Stomach (tissue), 9 donors: ENCODE data around the gene ZNF775. TPM values are rescaled to one million over a fixed set of nuclear protein-coding genes. Genes with fewer than 3 reads are reported as not detected.

ENCODE experiments used
- DNase-seq, 2 donors: peaks; one replicate each; pipeline versions ENCODE4 v3.0.0 to v3.0.0-alpha.2; 2013 to 2019
- H3K27ac ChIP-seq, 5 donors: fragments of 200-600 bp in 4 of 5; sonication (generic) in 4 of 5; one replicate each; pipeline ENCODE4 v1.5.1; 2013 to 2019; ENCODE audit warnings: mild to moderate bottlenecking in 1 of 5, moderate library complexity in 1 of 5
- H3K27me3 ChIP-seq, 3 donors: fragments of 200-600 bp; sonication (generic); one replicate each; pipeline ENCODE4 v1.5.1; 2017 to 2019; ENCODE audit warnings: mixed run types in 1 of 3
- H3K36me3 ChIP-seq, 4 donors: fragments of 200-600 bp; sonication (generic); 1 replicate in 3 of 4; 2 replicates in 1 of 4; pipeline ENCODE4 v1.5.1; 2016 to 2019
- H3K4me1 ChIP-seq, 4 donors: fragments of 200-600 bp; sonication (generic); one replicate each; pipeline ENCODE4 v1.5.1; 2016 to 2019
- H3K4me3 ChIP-seq, 4 donors: fragments of 200-600 bp; sonication (generic) in 3 of 4; one replicate each; pipeline ENCODE4 v1.5.1; 2016 to 2019; ENCODE audit warnings: mild to moderate bottlenecking in 1 of 4
- H3K9me3 ChIP-seq, 4 donors: fragments of 200-600 bp; sonication (generic); one replicate each; pipeline ENCODE4 v1.5.1; 2016 to 2019
- CTCF ChIP-seq, 7 experiments: fragments of 450-650 bp in 4 of 7; fragments of 200-600 bp in 3 of 7; sonication (generic) in 3 of 7; IDR thresholded peaks; one replicate each; pipeline ENCODE4 v1.5.1; 2016 to 2019; ENCODE audit warnings: antibody characterized with exemption in 7 of 7, control low read depth in 2 of 7, mild to moderate bottlenecking in 1 of 7
- EP300 ChIP-seq: sonication (generic); formaldehyde crosslinking; IDR thresholded peaks from one replicate; pipeline ENCODE4 v1.6.1; 2017; ENCODE audit warnings: antibody characterized with exemption
- POLR2A ChIP-seq, 4 donors: fragments of 450-650 bp; IDR thresholded peaks; one replicate each; pipeline ENCODE4 v1.6.1; 2016; ENCODE audit warnings: antibody characterized with exemption in 4 of 4, control low read depth in 2 of 4, mild to moderate bottlenecking in 1 of 4, moderate library complexity in 1 of 4
- POLR2AphosphoS5 ChIP-seq, 3 donors: sonication (generic); formaldehyde crosslinking; IDR thresholded peaks; one replicate each; pipeline ENCODE4 v1.6.1; 2016; ENCODE audit warnings: antibody characterized with exemption in 3 of 3
- WGBS, 5 donors: extraction: QIAGEN DNeasy Blood & Tissue Kit in 3 of 5; methylation state at CpG; one replicate each; pipeline versions ENCODE4 v1.1.5 to v1.1.7; 2013 to 2018; 5-methylcytosine and 5-hydroxymethylcytosine counted together
- intact Hi-C: fragments of 100-400 bp; cut with DNase I; formaldehyde crosslinking; loops from one replicate; pipeline ENCODE4 v1.15.1; 2023; ENCODE audit warnings: low total_unique reads
- polyA plus RNA-seq, 3 donors: library from polyadenylated mRNA; stranded (reverse); fragments of 200-250 nt; gene quantifications; one replicate each; pipeline ENCODE4 v1.2.3, GENCODE V29; 2013
- total RNA-seq, 5 donors: library from RNA; depleted of rRNA; stranded (reverse); fragments of >200 nt; gene quantifications; one replicate each; pipeline versions ENCODE4 v1.1.0 to v1.2.3, GENCODE V29; 2014 to 2016
- donor health status: healthy with polysubstance abuse.
- donor health status: Bipolar disorder and iron deficiency.
- donor health status: healthy.

The ZNF775 gene
- total and polyA plus RNA-seq, 8 donors: 1.8 to 17.0 (median 2.5) TPM; not detected in 2

DNA sequence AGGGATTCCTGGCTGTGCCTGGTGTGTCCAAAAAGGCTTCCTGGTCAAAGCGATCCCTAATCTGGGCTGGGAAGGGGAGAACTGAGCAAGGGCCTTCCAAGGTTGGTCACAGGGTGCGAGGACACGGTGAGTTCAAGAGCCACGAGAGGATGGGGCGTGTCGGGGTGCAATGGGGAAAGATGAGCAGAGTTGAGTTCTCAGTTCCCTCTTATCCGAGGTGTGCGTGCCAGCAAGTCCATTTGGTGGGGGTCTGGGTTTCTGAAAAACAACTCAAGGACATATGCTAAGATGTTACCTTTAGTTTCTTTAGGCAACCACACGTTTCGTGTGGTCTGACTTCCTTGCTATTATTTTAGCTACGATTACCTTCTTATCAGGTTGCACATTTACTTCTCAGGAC lies 1.3 kb downstream of the ZNF775 start:
- Histone ChIP-seq H3K4me3 (peak overlapping the region in 1 of 4 donors; percentile 97), H3K4me1 (peaks cover 13 to 88% (median 65%) of the 10 kb centered on the region in 4 donors), H3K36me3 (peaks cover 0 to 4% (median under 1%) of the 10 kb centered on the region in 4 donors), H3K9me3 (no peaks in the 10 kb centered on the region), H3K27ac (peak overlapping the region in 2 of 5 donors; percentile 91 to 92), H3K27me3 (no peaks in the 10 kb centered on the region)
- TF ChIP-seq EP300: no peak
- TF ChIP-seq POLR2A (IDR thresholded peaks at IDR 0.05): no peak
- TF ChIP-seq CTCF (IDR thresholded peaks at IDR 0.05): no peak
- TF ChIP-seq POLR2AphosphoS5 (IDR thresholded peaks at IDR 0.05): no peak
- no peak for DNase-seq
- intact Hi-C loops: no loop called here
- WGBS, 5 donors: 49 to 66% (median 56%) methylated on average over 11 of the region's 11 CpGs

GRCh38 chr7:150381096-150381495 lies 2.0 kb downstream of the ZNF775 start:
- Histone ChIP-seq H3K4me1 (peaks cover 13 to 83% (median 62%) of the 10 kb centered on the region in 4 donors), H3K9me3 (no peaks in the 10 kb centered on the region), H3K4me3 (no peak overlapping the region), H3K27ac (no peak overlapping the region), H3K27me3 (no peaks in the 10 kb centered on the region), H3K36me3 (peaks cover 0 to 6% (median 0%) of the 10 kb centered on the region in 4 donors)
- no peak for TF ChIP-seq POLR2AphosphoS5 (IDR thresholded peaks at IDR 0.05)
- intact Hi-C loops: no loop called here
- DNase-seq: no peak
- 61 to 86% (median 66%) methylated on average over 9 of the region's 9 CpGs for WGBS, 5 donors

DNA sequence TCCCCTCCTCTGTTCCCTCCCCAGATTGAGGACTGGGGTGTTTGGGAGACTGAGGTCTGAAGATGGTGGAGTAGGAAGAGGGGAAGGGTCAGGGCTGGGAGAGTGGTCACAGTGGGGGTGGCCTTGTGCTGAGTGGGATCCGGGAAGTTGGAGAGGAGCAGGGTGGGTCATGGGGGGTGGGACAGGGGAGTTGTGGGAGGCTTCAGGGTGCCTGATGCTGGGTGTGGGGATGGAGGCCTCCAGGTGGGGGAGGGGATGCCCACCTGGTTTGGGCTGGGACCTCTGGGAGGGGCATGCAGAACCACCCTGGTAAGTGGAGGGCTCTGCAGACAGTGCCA lies 2.6 kb downstream of the ZNF775 start:
- H3K27me3 ChIP-seq: no peaks in the 10 kb centered on the region
- H3K4me3 ChIP-seq: no peak overlapping the region
- no peaks in the 10 kb centered on the region for H3K9me3 ChIP-seq
- 82 to 100% (median 100%) methylated on average over 1 of the region's 1 CpG for WGBS, 5 donors
- no peak for DNase-seq
- peaks cover 0 to 6% (median 0%) of the 10 kb centered on the region in 4 donors for H3K36me3 ChIP-seq
- no peak for TF ChIP-seq CTCF (IDR thresholded peaks at IDR 0.05)
- no peak for TF ChIP-seq POLR2A (IDR thresholded peaks at IDR 0.05)
- TF ChIP-seq EP300: no peak
- no peak for TF ChIP-seq POLR2AphosphoS5 (IDR thresholded peaks at IDR 0.05)
- intact Hi-C loops: no loop called here
- H3K4me1 ChIP-seq: peaks cover 13 to 77% (median 60%) of the 10 kb centered on the region in 4 donors
- H3K27ac ChIP-seq: peak overlapping the region in 1 of 5 donors; percentile 24

- H3K27ac ChIP-seq: peak overlapping the region in 1 of 5 donors; percentile 24
- DNase-seq: no peak
- intact Hi-C loops: no loop called here
Measured at GRCh38 chr7:150382123-150382843, 3.2 kb downstream of the ZNF775 start.

More at GRCh38 chr7:150382123-150382843, 3.2 kb downstream of the ZNF775 start:
- no peaks in the 10 kb centered on the region for H3K27me3 ChIP-seq
- 68 to 90% (median 83%) methylated on average over 13 to 20 of the region's 20 CpGs for WGBS, 5 donors
- TF ChIP-seq CTCF (IDR thresholded peaks at IDR 0.05): no peak
- no peak for TF ChIP-seq EP300
- TF ChIP-seq POLR2A (IDR thresholded peaks at IDR 0.05): no peak
- no peak for TF ChIP-seq POLR2AphosphoS5 (IDR thresholded peaks at IDR 0.05)
- H3K4me3 ChIP-seq: no peak overlapping the region
- peaks cover 13 to 71% (median 56%) of the 10 kb centered on the region in 4 donors for H3K4me1 ChIP-seq
- H3K9me3 ChIP-seq: no peaks in the 10 kb centered on the region
- H3K36me3 ChIP-seq: peaks cover 0 to 6% (median 0%) of the 10 kb centered on the region in 4 donors
